ENCODE data around the gene EDIL3.
"Not testable (repeated sequence)": the region's sequence is repeated elsewhere in the genome, so short reads cannot be mapped to it uniquely, and the experiment has no call there.

EDIL3 gene

GRCh38 chr5:84162695-84163094 is 222.0 kb downstream of the EDIL3 start:
- TF ChIP-seq CTCF (conservative IDR thresholded peaks at IDR 0.05; ENCODE audit: low read depth, low read length): no peak
- no peak overlapping the region for H3K4me3 ChIP-seq (ENCODE audit: low read depth, low read length)
- DNase-seq (ENCODE audit: low read depth): no peak

- H3K4me3 ChIP-seq (ENCODE audit: low read depth, low read length); DNase-seq (ENCODE audit: low read depth): not testable (repeated sequence)
Measured at GRCh38 chr5:84160650-84161049, 224.0 kb downstream of the EDIL3 start.

GRCh38 chr5:84149094-84149493 is 235.6 kb downstream of the EDIL3 start:
- TF ChIP-seq CTCF (conservative IDR thresholded peaks at IDR 0.05; ENCODE audit: low read depth, low read length): no peak
- DNase-seq (ENCODE audit: low read depth): no peak
- no peak overlapping the region for H3K4me3 ChIP-seq (ENCODE audit: low read depth, low read length)

- no peak for TF ChIP-seq CTCF (conservative IDR thresholded peaks at IDR 0.05; ENCODE audit: low read depth, low read length)
- DNase-seq (ENCODE audit: low read depth): no peak
- no peak overlapping the region for H3K4me3 ChIP-seq (ENCODE audit: low read depth, low read length)
Measured at GRCh38 chr5:84148651-84149050, 236.0 kb downstream of the EDIL3 start.

GRCh38 chr5:84137541-84137940 is 247.1 kb downstream of the EDIL3 start:
- H3K4me3 ChIP-seq (ENCODE audit: low read depth, low read length): no peak overlapping the region
- DNase-seq (ENCODE audit: low read depth): no peak
- TF ChIP-seq CTCF (conservative IDR thresholded peaks at IDR 0.05; ENCODE audit: low read depth, low read length): no peak

GRCh38 chr5:84131372-84131771 is 253.3 kb downstream of the EDIL3 start:
- no peak for TF ChIP-seq CTCF (conservative IDR thresholded peaks at IDR 0.05; ENCODE audit: low read depth, low read length)
- H3K4me3 ChIP-seq (ENCODE audit: low read depth, low read length): no peak overlapping the region
- DNase-seq (ENCODE audit: low read depth): peak; percentile 2

GRCh38 chr5:84130006-84130580 is 254.6 kb downstream of the EDIL3 start:
- no peak for TF ChIP-seq CTCF (conservative IDR thresholded peaks at IDR 0.05; ENCODE audit: low read depth, low read length)
- DNase-seq (ENCODE audit: low read depth): no peak
- no peak overlapping the region for H3K4me3 ChIP-seq (ENCODE audit: low read depth, low read length)
